ENCODE measurements around the gene FNDC3B.

DNA sequence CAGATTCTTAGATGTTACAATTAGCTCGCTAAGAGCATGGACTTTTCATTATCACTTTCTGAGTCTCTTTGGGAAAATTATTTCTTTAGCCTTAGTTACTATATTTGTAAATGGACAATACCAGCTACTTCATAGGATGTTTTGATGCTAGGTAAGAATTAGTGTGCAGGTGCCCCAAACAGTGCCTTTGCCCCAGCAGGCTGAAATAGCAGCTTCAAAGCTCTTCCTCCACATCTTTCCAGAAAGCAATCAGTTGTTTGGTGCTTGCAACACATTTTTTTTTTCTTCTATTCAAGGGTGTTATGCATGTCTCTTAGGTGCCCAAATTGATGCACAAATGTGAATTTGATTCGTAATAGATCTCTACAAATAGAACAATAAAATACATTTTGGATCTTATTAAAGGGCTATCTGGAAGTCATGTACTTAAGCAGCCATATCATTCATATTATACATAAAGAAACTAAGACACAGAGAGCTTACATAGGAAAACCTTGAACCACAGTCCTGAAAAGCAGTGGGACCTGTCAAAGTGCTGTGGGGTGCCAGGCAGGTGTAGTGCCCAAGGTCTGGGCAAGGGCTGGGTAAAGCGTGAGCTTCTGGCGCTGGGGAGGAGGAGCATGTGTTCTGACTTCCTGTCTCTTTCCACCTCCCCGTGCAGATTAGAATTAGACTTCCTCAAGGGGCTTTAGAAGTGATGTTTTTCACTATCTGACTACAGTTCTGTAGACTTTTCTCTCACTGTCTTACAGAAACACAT lies 62.9 kb downstream of the FNDC3B start:
- TF ChIP-seq, protein P1, sequence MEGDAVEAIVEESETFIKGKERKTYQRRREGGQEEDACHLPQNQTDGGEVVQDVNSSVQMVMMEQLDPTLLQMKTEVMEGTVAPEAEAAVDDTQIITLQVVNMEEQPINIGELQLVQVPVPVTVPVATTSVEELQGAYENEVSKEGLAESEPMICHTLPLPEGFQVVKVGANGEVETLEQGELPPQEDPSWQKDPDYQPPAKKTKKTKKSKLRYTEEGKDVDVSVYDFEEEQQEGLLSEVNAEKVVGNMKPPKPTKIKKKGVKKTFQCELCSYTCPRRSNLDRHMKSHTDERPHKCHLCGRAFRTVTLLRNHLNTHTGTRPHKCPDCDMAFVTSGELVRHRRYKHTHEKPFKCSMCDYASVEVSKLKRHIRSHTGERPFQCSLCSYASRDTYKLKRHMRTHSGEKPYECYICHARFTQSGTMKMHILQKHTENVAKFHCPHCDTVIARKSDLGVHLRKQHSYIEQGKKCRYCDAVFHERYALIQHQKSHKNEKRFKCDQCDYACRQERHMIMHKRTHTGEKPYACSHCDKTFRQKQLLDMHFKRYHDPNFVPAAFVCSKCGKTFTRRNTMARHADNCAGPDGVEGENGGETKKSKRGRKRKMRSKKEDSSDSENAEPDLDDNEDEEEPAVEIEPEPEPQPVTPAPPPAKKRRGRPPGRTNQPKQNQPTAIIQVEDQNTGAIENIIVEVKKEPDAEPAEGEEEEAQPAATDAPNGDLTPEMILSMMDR (IDR thresholded peaks at IDR 0.05), result no peak
- TF ChIP-seq EZH2 (IDR thresholded peaks at IDR 0.05) (no peak), EZH2phosphoT487 (IDR thresholded peaks at IDR 0.05) (no peak)

Data from neural progenitor cell (in vitro differentiated cells).